GM19438 (cell line): ENCODE measurements around the gene FOLR1.
"Not testable (repeated sequence)": the region's sequence is repeated elsewhere in the genome, so short reads cannot be mapped to it uniquely, and the experiment has no call there.

ENCODE experiments used
- ATAC-seq: cut with Tn5 transposase; IDR thresholded peaks from one replicate; pipeline ENCODE4 v1.9.1; 2021; ENCODE audit warnings: low read depth; ENCODE audit not compliant: unreplicated experiment

The FOLR1 gene

GRCh38 chr11:72191961-72192381 lies at the start of gene FOLR1:
FOLR1 (plus strand) TSS chr11:72192140; CDS start chr11:72192174, 34 bp downstream.
- no peak for ATAC-seq

GRCh38 chr11:72142543-72142942 lies 49.4 kb upstream of the FOLR1 start:
- ATAC-seq: not testable (repeated sequence)

DNA sequence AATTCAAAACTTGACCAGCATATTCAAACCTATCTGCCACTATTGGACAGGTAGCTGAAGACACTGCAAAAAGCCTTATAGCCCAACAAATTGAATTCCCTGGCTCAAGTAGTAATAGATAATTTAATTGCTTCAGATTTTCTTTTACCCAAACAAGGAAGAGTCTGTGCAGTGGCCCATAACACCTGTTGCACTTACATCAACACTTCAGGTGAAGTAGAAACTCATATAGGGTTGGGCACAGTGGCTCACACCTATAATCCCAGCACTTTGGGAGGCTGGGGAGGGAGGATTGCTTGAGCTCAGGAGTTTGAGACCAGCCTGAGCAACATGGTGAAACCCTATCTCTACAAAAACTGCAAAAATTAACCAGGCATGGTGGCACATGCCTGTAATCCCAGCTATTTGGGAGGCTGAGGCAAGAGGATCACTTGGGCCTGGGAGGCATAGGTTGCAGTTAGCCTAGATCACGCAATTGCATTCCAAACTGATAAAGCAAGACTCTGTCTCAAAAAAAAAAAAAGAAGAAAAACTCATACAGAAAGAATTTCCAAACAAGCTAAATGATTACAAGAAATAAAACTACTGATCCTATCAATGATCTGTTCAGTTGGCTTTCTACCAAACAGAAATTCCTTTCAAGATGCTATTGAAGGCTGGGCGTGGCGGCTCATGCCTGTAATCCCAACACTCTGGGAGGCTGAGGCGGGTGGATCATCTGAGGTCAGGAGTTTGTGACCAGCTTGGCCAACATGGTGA lies 47.0 kb upstream of the FOLR1 start:
- ATAC-seq: no peak

DNA sequence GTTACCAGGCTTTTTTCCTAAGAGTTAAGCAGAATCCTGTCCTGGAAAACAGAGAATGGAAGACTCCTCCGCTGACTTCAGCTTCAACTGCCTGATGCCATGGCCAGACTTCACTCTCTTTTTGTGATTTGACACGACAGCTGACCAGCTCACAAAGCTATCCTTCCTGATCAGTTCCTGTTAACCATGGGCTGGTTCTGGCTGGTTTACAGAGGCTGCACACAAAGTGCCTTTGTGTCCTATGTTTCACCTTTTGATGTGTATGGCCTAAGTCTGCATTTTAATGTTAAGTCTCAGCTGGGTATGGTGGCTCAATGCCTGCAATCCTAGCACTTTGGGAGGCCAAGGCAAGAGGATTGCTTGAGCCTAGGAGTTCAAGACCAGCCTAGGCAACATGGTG lies 45.3 kb upstream of the FOLR1 start:
- no peak for ATAC-seq

- no peak for ATAC-seq
Measured at GRCh38 chr11:72150882-72151281, 41.1 kb upstream of the FOLR1 start.

DNA sequence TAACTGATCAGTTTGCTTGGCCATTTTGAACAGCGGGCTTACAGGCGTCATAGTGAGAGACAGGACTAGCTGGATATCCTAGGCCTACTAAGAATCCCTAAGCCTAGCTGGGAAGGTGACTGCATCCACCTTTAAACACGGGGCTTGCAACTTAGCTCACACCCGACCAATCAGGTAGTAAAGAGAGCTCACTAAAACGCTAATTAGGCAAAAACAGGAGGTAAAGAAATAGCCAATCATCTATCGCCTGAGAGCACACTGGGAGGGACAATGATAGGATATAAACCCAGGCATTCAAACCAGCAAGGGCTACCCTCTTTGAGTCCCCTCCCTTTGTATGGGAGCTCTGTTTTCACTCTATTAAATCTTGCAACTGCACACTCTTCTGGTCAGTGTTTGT lies 38.1 kb upstream of the FOLR1 start:
- ATAC-seq: not testable (repeated sequence)

GRCh38 chr11:72154816-72155215 lies 37.1 kb upstream of the FOLR1 start:
- ATAC-seq: no peak

GRCh38 chr11:72155751-72156150 lies 36.2 kb upstream of the FOLR1 start:
- no peak for ATAC-seq

DNA sequence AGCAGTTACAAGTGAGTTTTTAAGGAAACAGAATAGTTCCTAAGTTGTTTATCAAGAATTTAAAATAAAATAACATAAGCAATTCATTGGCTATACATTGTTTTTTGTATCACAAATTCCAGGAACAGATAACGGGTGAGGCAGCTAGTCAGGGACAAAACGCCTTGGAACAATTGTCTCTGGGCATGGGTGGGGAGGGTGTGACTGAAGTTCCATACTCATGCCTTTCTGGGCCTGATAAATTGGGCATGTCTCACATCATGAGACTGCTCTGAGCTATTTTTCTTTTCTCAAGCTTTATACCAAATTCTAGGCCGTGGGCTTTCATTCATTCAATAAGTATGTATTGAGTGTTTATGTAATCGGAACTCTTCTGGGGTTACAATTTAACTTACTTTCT lies 34.8 kb upstream of the FOLR1 start:
- ATAC-seq: no peak

DNA sequence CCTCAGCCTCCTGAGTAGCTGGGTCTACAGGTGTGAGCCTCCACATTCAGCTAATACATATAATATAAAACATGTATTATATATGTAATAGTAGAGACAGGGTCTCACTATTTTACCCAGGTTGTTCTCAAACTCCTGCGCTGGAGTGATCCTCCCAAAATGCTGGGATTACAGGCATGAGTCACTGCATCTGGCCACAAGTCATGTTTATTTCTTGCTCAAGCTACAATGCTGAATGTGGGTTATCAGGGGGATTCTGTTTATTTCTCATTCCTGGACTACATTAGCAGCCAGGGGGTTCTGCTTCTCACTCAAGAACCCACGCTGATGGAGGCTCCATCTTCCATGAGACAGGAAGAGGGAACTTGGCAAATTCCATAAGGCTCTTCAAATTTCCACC lies 31.6 kb upstream of the FOLR1 start:
- no peak for ATAC-seq

DNA sequence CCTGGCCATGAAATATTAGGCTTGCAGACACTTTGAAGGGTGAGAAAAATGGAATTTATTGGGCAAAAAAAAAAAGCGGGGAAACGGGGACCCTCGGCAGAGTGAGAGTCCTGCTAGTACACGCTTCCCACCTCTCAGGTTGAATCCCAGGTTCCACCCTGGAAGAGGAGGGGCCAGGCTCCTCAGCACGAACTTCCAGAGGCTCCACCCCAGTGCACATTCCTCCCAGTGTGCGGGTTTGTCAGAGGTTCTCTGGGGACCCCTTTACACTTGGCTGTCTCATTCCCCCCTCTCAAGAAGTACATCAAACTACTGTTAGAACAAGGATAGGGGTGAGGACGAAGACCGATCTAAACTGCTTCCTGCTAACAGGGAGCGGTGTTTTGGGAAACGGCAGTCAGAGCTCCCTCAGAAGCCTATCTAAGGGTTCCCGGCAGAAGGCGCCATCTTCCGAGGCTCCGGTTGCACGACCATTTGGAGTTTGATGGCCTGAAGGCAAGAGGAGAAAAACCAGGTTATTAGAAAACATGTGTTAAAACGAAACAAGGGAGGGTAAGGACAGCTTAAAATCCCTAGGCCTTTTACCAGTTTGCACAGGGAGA lies 28.9 kb upstream of the FOLR1 start:
- no peak for ATAC-seq

- not testable (repeated sequence) for ATAC-seq
Measured at GRCh38 chr11:72164187-72164586, 27.8 kb upstream of the FOLR1 start.

DNA sequence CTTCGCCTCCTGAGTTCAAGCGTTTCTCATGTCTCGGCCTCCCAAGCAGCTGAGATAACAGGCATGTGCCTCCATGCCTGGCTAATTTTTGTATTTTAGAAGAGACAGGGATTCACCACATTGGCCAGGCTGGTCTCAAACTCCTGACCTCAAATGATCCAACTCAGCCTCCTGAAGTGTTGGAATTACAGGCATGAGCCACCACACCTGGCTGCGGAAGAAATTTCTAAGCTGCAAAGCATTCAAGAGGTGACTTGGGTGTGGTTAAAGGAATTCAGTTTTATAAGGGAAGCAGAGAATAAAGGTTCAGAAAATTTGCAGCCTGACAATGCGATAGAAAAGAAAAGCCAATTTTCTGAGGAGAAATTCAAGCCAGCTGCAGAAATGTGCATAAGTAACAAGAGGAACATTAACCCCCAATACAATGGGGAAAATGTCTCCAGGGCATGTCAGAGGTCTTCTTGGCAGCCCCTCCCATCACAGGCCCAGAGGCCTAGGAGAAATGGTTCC lies 22.8 kb upstream of the FOLR1 start:
- not testable (repeated sequence) for ATAC-seq

DNA sequence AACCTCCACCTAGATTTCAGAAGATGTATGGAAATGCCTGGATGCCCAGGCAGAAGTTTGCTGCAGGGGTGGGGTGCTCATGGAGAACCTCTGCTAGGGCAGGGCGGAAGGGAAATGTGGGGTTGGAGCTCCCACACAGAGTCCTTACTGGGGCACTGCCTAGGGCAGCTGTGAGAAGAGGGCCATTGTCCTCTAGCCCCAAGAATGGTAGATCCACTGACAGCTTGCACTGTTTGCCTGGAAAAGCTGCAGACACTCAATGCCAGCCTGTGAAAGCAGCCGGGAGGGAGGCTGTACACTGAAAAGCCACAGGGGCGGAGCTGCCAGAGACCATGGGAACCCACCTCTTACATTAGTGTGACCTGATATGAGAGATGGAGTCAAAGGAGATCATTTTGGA lies 22.2 kb upstream of the FOLR1 start:
- ATAC-seq: not testable (repeated sequence)

DNA sequence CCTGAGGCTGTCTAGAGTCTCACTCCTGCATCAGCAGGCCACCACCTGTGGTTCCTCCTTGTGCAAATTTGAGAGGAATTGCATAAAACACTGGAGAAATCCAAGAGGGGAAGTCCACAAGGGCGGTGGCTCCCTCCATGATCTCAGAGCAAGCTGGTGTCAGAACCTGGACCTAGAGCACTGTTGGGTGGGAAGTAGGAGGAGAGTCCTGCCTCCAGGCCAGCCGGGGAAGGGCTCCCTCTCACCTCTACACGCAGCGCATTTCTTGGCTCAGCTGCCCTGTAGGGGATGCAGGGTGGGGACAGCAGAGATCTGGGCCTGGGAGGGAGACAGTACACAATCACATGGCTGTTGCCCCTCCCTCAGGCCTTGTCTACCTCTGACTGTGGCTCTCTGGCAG lies 19.9 kb upstream of the FOLR1 start:
- not testable (repeated sequence) for ATAC-seq

DNA sequence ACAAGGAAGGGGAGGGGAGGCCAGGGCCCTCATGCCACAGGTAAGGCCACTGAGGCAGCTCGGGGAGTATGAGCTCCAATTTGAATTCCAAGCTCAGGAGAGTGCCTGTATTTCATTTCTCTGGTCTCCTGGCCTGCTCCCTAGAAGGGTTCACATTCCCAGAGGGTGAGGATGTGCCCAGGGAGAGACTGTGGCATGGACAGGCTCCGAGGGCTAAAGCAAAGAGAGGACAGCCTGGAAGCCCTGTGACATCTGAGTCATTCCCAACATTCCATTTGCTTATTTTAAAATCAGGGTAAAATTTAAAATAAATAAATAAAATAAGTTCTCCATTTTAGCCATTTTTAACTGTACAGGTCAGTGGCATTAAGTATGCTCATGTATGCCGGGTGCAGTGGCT lies 18.6 kb upstream of the FOLR1 start:
- ATAC-seq: no peak

GRCh38 chr11:72174302-72175070 lies 17.5 kb upstream of the FOLR1 start:
- no peak for ATAC-seq

- no peak for ATAC-seq
Measured at GRCh38 chr11:72177656-72178055, 14.3 kb upstream of the FOLR1 start.

DNA sequence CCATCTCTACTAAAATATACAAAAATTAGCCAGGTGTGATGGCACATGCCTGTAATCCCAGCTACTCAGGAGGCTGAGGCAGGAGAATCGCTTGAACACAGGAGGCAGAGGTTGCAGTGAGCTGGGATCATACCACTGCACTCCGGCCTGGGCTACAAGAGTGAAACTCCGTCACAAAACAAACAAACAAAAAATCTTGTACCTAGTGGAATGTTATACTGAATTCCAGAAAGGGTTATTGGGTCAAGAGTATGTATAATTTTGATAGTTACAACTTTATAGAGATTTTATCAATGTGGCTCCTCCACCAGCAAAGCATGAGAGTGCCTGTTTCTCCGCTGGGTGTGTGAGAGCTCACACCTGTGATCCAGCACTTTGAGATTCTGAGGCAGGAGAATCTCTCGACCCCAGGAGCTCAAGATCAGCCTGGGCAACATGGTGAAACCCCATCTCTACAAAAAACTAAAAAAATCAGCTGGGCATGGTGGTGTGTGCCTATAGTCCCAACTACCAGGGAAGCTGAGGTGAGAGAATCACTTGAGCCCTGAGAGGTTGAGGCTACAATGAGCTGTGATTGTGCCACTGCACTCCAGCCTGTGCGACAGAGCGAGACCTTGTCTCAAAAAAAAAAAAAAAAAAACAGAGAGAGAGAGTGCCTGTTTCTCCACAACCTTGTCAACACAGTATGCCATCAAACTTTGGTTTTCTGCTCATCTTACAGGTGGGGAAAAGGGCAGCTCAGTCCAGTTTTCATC lies 12.7 kb upstream of the FOLR1 start:
- ATAC-seq: no peak

DNA sequence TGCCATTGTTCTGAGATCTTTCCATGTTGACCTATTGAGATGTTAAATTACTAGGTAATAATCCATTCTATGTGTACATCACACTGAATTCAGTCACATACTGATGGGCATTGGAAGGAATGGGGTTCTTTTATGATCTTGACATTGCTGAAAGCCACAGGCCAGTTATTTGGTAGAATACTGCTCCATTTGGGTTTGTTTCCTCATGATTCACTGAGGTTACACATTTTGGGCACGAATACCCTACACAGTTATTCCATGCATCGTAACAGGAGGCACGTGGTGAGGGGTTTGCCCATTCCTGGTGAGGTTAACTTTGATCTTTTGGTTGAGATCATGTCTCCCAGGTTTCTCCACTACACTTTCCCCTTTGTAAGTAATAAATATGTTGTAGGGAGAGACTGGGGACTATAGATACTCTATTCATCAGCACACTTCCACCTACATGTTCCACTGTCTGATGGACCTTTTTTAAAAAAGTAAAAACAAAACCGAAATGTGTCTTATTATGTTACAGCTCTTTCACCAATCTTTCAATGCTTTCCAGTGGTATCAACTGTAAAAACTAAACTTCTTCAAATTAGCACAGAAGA lies 12.0 kb upstream of the FOLR1 start:
- ATAC-seq: no peak
